Trophoblast cell (in vitro differentiated cells and primary cell): Measurements from ENCODE around the gene BBC3.

Source experiments
- DNase-seq, 2 donors: peaks; one replicate each; pipeline ENCODE4 v3.0.0-alpha.2; 2016
- H2AFZ ChIP-seq: 2 replicates; pipeline ENCODE4 v1.6.1; 2013; ENCODE audit warnings: low read length, moderate library complexity, mild to moderate bottlenecking; ENCODE audit not compliant: insufficient read depth, poor library complexity
- H2AK5ac ChIP-seq: 2 replicates; pipeline ENCODE4 v1.6.1; 2013; ENCODE audit warnings: mild to moderate bottlenecking, low read length
- H2BK120ac ChIP-seq: 2 replicates; pipeline ENCODE4 v1.6.1; 2013; ENCODE audit warnings: low read length, mild to moderate bottlenecking, moderate library complexity; ENCODE audit not compliant: insufficient read depth, poor library complexity
- H2BK12ac ChIP-seq: 2 replicates; pipeline ENCODE4 v1.6.1; 2013; ENCODE audit warnings: mild to moderate bottlenecking, low read length, moderate library complexity
- H2BK5ac ChIP-seq: 2 replicates; pipeline ENCODE4 v1.6.1; 2013; ENCODE audit warnings: low read length, low read depth, moderate library complexity, mild to moderate bottlenecking; ENCODE audit not compliant: poor library complexity
- H3K14ac ChIP-seq: 2 replicates; pipeline ENCODE4 v1.6.1; 2013; ENCODE audit warnings: mild to moderate bottlenecking, low read length
- H3K18ac ChIP-seq: 2 replicates; pipeline ENCODE4 v1.6.1; 2013; ENCODE audit warnings: mild to moderate bottlenecking, low read length
- H3K23ac ChIP-seq: 2 replicates; pipeline ENCODE4 v1.6.1; 2013; ENCODE audit warnings: low read length
- H3K27ac ChIP-seq: 2 replicates; pipeline ENCODE4 v1.5.1; 2013; ENCODE audit warnings: low read depth, mild to moderate bottlenecking, inconsistent platforms, low read length, moderate library complexity
- H3K27me3 ChIP-seq: 2 replicates; pipeline ENCODE4 v1.6.1; 2013; ENCODE audit warnings: inconsistent platforms, mild to moderate bottlenecking, low read length, moderate library complexity; ENCODE audit not compliant: insufficient read depth
- H3K36me3 ChIP-seq, 2 experiments: 1 replicate in 1 of 2; 2 replicates in 1 of 2; pipeline ENCODE4 v1.6.1; 2013; ENCODE audit warnings: low read length in 2 of 2, mild to moderate bottlenecking in 2 of 2, moderate library complexity in 1 of 2; ENCODE audit not compliant: insufficient read depth in 2 of 2, control insufficient read depth in 1 of 2
- H3K4ac ChIP-seq: 2 replicates; pipeline ENCODE4 v1.6.1; 2013; ENCODE audit warnings: low read depth, mild to moderate bottlenecking, low read length, moderate library complexity
- H3K4me1 ChIP-seq, 2 experiments: 1 replicate in 1 of 2; 2 replicates in 1 of 2; pipeline ENCODE4 v1.6.1; 2013; ENCODE audit warnings: low read length in 2 of 2, mild to moderate bottlenecking in 2 of 2, moderate library complexity in 1 of 2; ENCODE audit not compliant: insufficient read depth in 2 of 2, control insufficient read depth in 1 of 2
- H3K4me2 ChIP-seq: 2 replicates; pipeline ENCODE4 v1.6.1; 2013; ENCODE audit warnings: inconsistent platforms, mild to moderate bottlenecking, low read length, moderate library complexity
- H3K4me3 ChIP-seq: 2 replicates; pipeline ENCODE4 v1.5.1; 2013; ENCODE audit warnings: mild to moderate bottlenecking, low read depth, low read length, inconsistent platforms
- H3K79me1 ChIP-seq: one replicate; pipeline ENCODE4 v1.6.1; 2013; ENCODE audit warnings: low read length
- H3K79me2 ChIP-seq: 2 replicates; pipeline ENCODE4 v1.6.1; 2013; ENCODE audit warnings: low read length, mild to moderate bottlenecking; ENCODE audit not compliant: control insufficient read depth, insufficient read depth, poor library complexity
- H3K9ac ChIP-seq: 2 replicates; pipeline ENCODE4 v1.6.1; 2013; ENCODE audit warnings: mild to moderate bottlenecking, low read length
- H3K9me3 ChIP-seq: 2 replicates; pipeline ENCODE4 v1.6.1; 2013; ENCODE audit warnings: low read depth, mild to moderate bottlenecking, control low read depth, inconsistent platforms, low read length; ENCODE audit not compliant: insufficient read depth
- H4K12ac ChIP-seq: 2 replicates; pipeline ENCODE4 v1.6.1; 2013; ENCODE audit warnings: low read depth, mild to moderate bottlenecking, low read length, moderate library complexity
- H4K8ac ChIP-seq: 2 replicates; pipeline ENCODE4 v1.6.1; 2013; ENCODE audit warnings: low read depth, mild to moderate bottlenecking, low read length, moderate library complexity
- H4K91ac ChIP-seq: one replicate; pipeline ENCODE4 v1.6.1; 2013; ENCODE audit warnings: low read depth, mild to moderate bottlenecking, low read length, moderate library complexity
- WGBS: extraction: QIAGEN DNeasy Blood & Tissue Kit; methylation state at CpG from one replicate; pipeline ENCODE4 v1.1.7; 2013; ENCODE audit warnings: missing lambda C conversion rate; ENCODE audit not compliant: insufficient read length, insufficient coverage; ENCODE audit errors: extremely low coverage; 5-methylcytosine and 5-hydroxymethylcytosine counted together

BBC3 gene

DNA sequence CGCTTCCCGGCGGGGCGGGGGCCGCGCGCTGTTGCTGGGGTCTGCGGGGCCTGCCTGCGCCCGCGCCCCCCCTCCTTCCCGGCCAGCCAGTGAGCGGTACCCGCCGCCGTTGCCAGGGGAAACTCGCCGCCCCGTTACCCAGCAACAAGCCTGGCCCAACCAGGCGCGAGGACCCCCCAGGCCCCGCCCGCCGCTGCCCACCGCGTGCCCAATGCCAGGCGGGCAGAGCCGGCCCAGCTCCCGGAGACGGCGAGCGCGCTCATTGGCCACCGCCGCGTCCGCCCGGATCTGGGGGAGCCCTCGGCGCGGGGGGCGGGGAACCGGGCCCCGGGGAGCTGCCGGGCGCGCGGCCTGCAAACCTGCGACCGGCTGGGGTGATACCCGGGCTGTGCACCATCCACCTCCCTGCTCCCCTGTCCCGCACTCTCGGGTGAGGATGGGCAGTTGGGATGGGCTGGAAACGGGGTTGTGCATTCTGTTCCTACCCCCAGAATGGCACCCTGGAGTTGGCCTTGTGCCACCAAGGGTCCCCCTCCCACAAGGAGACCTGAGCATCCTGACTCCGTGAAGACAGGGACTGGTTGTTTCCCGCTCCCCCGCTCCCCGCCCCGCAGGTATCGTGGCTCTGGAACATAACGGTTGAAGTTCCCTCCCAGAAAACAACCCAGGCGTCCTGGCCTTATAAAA, 8.8 kb upstream of the BBC3 start:
- Histone ChIP-seq H3K27me3 (peaks cover 7% of the 10 kb centered on the region), H4K12ac (no peak overlapping the region), H3K9ac (no peak overlapping the region), H2AFZ (peak overlapping the region; percentile 23), H3K23ac (no peak overlapping the region), H3K27ac (no peak overlapping the region), H3K18ac (no peak overlapping the region), H3K79me2 (peaks cover 2% of the 10 kb centered on the region), H3K9me3 (peaks cover 6% of the 10 kb centered on the region), H4K91ac (peak overlapping the region; percentile 96), H4K8ac (no peak overlapping the region), H2BK5ac (no peak overlapping the region), H3K4me2 (peak overlapping the region; percentile 66), H3K4me3 (peak overlapping the region; percentile 47), H3K4me1 (peaks cover 23 to 24% of the 10 kb centered on the region in 2 experiments), H3K14ac (peak overlapping the region; percentile 9), H2BK120ac (no peak overlapping the region), H2BK12ac (peak overlapping the region; percentile 98), H3K79me1 (peaks cover 14% of the 10 kb centered on the region), H3K4ac (no peak overlapping the region), H3K36me3 (no peaks in the 10 kb centered on the region), H2AK5ac (peak overlapping the region; percentile 87)
- WGBS = no CpG with 5 or more reads among the region's 62 CpGs
- DNase-seq = no peak

DNA sequence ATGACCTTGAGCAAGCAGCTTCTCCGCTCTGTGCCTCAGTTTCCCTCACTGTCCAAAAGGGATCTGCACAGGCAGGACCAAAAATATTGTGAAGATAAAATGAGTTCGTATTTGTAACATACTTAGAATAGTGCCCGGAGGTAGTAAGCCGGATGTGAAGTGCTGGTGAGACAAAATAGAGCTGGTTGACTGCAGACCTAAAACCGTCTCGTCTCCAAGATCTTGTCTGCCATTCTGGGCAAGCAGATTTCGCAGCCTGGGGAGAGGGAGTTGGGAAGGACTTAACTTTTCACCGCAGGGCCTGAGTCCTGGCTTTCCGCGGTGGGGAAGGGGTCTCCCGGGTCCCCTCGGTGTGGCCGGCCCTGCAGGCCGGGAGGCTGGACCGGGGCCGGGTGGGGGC, 8.2 kb upstream of the BBC3 start:
- Histone ChIP-seq H3K4me2 (peak overlapping the region; percentile 66), H2AK5ac (peak overlapping the region; percentile 23), H4K8ac (no peak overlapping the region), H2BK5ac (no peak overlapping the region), H3K27ac (peak overlapping the region; percentile 55), H4K12ac (no peak overlapping the region), H2AFZ (peak overlapping the region; percentile 71), H4K91ac (peak overlapping the region; percentile 70), H3K18ac (no peak overlapping the region), H3K9ac (peak overlapping the region; percentile 52), H3K27me3 (peaks cover 7% of the 10 kb centered on the region), H2BK120ac (peak overlapping the region; percentile 4), H3K9me3 (peaks cover 6% of the 10 kb centered on the region), H3K4ac (no peak overlapping the region), H3K4me1 (peaks cover 23 to 24% of the 10 kb centered on the region in 2 experiments), H3K23ac (no peak overlapping the region), H2BK12ac (peak overlapping the region; percentile 76), H3K79me1 (peaks cover 14% of the 10 kb centered on the region), H3K14ac (no peak overlapping the region), H3K36me3 (no peaks in the 10 kb centered on the region), H3K4me3 (no peak overlapping the region), H3K79me2 (peaks cover 2% of the 10 kb centered on the region)
- peak in 1 of 2 donors; percentile 50 for DNase-seq
- WGBS = no CpG with 5 or more reads among the region's 16 CpGs

DNA sequence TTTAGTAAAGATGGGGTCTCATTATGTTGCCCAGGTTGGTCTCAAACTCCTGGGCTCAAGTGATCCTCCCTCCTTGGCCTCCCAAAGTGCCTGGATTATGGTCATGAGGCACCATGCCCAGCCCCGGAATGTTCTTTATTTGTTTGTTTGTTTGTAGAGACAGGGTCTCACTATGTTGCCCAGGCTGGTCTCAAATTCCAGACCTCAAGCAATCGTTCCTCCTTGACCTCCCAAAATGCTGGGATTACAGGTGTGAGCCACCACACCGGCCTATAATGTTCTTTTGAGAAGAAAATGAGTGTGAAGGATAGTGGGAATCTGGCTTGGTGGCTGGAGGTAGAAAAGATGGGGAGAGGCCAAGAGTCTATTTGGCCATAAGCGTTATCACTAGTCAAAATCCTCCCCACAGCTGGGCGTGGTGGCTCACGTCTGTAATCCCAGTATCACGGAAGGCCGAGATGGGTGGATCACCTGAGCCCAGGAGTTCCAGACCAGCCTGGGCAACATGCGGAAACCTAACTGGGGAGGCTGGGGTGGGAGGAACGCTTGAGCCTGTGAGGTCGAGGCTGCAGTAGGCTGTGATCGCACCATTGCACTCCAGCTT, 5.2 kb upstream of the BBC3 start:
- Histone ChIP-seq H3K9ac (no peak overlapping the region), H2AK5ac (no peak overlapping the region), H3K27me3 (peaks cover 7% of the 10 kb centered on the region), H3K36me3 (no peaks in the 10 kb centered on the region), H3K79me1 (peaks cover 21% of the 10 kb centered on the region), H3K27ac (no peak overlapping the region), H3K14ac (no peak overlapping the region), H2BK120ac (no peak overlapping the region), H3K4ac (no peak overlapping the region), H3K9me3 (peaks cover 1% of the 10 kb centered on the region), H3K79me2 (peaks cover 6% of the 10 kb centered on the region), H3K23ac (no peak overlapping the region), H3K18ac (no peak overlapping the region), H2AFZ (no peak overlapping the region), H3K4me2 (no peak overlapping the region), H2BK12ac (peak overlapping the region; percentile 2), H3K4me1 (peaks cover 22 to 24% of the 10 kb centered on the region in 2 experiments), H2BK5ac (no peak overlapping the region), H4K91ac (no peak overlapping the region), H4K8ac (no peak overlapping the region), H3K4me3 (no peak overlapping the region), H4K12ac (no peak overlapping the region)
- no CpG with 5 or more reads among the region's 12 CpGs for WGBS
- no peak for DNase-seq

DNA sequence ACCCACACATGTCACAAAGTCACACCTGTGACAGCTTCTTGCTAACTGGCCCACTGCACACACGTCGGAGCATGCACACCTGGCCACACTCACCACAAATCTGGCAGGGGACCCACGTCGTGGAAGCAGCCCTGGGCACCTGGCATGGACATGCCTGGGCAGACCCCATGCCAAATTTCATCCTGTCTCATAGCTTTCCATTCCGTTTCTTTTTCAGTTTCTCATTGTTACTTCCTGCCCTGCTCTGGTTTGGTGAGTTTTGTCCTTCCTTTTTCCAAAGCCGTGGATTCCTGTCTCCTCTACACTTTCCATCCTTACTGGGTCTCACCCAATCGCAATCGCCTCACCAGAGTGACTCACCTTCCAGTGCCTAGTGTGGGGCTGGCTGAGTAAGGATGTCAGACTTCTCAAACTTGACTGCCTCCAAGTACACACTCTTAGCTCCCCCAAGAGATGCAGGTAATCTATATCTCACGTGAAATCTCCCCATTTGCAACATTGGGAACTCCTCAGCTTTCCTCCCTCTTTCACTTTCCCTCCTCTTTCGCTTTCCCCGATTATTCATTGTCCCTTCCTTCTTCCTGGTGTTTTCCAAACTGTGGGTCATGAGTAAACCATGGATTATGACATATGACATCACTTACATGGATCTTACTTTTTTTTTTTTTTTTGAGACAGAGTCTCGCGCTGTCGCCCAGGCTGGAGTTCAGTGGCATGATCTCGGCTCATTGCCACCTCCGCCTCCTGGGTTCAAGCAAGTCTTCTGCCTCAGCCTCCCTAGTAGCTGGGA, 1.6 kb upstream of the BBC3 start:
- Histone ChIP-seq H3K4ac (peak overlapping the region; percentile 13), H2AFZ (peak overlapping the region; percentile 53), H3K14ac (peak overlapping the region; percentile 63), H2BK5ac (peak overlapping the region; percentile 55), H3K4me3 (no peak overlapping the region), H3K79me2 (peaks cover 18% of the 10 kb centered on the region), H2BK12ac (peak overlapping the region; percentile 85), H3K36me3 (no peaks in the 10 kb centered on the region), H3K9ac (no peak overlapping the region), H3K27ac (peak overlapping the region; percentile 49), H4K91ac (peak overlapping the region; percentile 86), H4K12ac (peak overlapping the region; percentile 28), H3K23ac (no peak overlapping the region), H3K18ac (peak overlapping the region; percentile 73), H4K8ac (peak overlapping the region; percentile 55), H2AK5ac (peak overlapping the region; percentile 45), H3K27me3 (no peaks in the 10 kb centered on the region), H2BK120ac (peak overlapping the region; percentile 79), H3K4me1 (peaks cover 22 to 31% of the 10 kb centered on the region in 2 experiments), H3K4me2 (no peak overlapping the region), H3K9me3 (peaks cover 1% of the 10 kb centered on the region), H3K79me1 (peaks cover 36% of the 10 kb centered on the region)
- WGBS = no CpG with 5 or more reads among the region's 16 CpGs
- peak; percentile 76 to 87 for DNase-seq
